ENCODE data around the gene GNA12. TPM values are rescaled to one million over a fixed set of nuclear protein-coding genes. Genes with fewer than 3 reads are reported as not detected.

The GNA12 gene
- total RNA-seq, 1 donor from 2014 or later = 68.6 TPM

DNA sequence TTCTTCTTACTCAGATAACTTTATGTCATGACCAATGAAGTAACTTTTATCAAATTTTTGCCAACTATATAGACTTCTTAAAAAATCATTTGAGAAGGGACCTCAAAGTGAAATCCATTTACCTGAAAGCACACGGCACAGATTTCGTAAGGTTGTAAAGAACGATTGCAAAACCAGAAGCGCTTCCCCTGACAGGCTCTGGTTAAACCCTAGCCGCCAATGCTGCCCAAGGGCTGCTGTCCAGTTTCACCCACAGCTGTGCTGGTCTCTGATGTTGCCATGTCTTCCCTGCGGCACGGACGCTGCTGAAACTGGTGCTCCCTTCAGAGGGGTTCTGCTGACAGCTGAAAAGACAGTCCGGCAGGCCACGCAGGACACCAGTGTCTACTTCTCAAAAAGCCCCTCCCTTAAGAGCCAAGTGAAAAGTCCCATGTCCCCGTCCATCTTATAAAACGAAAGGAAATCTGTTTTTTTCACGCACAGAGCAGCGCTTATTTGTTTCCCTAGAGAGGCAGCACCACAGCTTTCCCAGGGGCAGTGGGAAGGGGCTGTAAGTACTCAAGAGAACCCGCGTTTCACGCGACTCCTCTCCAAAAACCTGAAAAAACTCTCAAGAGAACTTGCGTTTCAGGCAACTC lies 32.5 kb downstream of the GNA12 start:
- no peaks in the 10 kb centered on the region for H3K27me3 Mint-ChIP-seq
- no peak for DNase-seq (ENCODE audit: low spot score, unreplicated experiment)
- peaks cover 5% of the 10 kb centered on the region for H3K4me1 Mint-ChIP-seq (ENCODE audit: low read depth)
- no peak overlapping the region for H3K27ac Mint-ChIP-seq
- TF ChIP-seq, protein P1, sequence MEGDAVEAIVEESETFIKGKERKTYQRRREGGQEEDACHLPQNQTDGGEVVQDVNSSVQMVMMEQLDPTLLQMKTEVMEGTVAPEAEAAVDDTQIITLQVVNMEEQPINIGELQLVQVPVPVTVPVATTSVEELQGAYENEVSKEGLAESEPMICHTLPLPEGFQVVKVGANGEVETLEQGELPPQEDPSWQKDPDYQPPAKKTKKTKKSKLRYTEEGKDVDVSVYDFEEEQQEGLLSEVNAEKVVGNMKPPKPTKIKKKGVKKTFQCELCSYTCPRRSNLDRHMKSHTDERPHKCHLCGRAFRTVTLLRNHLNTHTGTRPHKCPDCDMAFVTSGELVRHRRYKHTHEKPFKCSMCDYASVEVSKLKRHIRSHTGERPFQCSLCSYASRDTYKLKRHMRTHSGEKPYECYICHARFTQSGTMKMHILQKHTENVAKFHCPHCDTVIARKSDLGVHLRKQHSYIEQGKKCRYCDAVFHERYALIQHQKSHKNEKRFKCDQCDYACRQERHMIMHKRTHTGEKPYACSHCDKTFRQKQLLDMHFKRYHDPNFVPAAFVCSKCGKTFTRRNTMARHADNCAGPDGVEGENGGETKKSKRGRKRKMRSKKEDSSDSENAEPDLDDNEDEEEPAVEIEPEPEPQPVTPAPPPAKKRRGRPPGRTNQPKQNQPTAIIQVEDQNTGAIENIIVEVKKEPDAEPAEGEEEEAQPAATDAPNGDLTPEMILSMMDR (IDR thresholded peaks at IDR 0.05; ENCODE audit: unreplicated experiment) = no peak
- no peak overlapping the region for H3K4me3 Mint-ChIP-seq (ENCODE audit: low read depth)
- H3K36me3 Mint-ChIP-seq (ENCODE audit: insufficient read depth) = peaks cover 18% of the 10 kb centered on the region
- H3K9me3 Mint-ChIP-seq (ENCODE audit: low read depth) = no peaks in the 10 kb centered on the region

DNA sequence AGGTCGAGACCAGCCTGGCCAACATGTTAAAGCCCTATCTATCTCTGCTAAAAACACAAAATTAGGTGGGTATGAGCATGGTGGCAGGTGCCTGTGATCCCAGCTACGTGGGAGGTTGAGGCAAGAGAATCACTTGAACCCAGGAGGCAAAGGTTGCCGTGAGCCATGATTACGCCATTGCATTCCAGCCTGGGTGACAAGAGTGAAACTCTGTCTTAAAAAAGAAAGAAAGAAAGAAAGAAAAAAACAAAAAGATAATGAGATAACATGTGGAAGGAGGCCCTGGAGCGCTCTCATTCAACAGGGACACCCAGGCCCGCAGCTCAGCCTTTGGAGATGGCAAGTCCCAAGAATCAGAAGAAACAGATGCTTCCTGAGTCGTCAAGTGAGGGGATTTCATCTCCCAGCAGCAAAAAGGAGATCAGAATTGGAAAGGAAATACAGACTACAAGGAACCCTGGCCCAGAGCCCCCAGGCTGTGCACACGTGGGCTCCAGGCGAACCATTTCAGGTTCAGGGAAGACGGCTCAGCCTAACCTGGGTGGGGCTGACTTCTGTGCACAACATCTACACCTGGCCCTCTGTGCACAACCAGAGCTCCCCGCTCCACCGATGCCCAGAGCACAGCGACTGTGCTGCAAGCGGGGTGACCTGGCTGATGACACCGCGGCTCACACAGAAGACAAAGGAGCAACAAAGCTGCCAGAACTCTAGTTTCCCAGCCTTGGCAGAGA lies 33.3 kb downstream of the GNA12 start:
- H3K4me3 Mint-ChIP-seq (ENCODE audit: low read depth) = no peak overlapping the region
- no peak for DNase-seq (ENCODE audit: low spot score, unreplicated experiment)
- TF ChIP-seq, protein P1 (IDR thresholded peaks at IDR 0.05; ENCODE audit: unreplicated experiment) = no peak
- H3K9me3 Mint-ChIP-seq (ENCODE audit: low read depth) = no peaks in the 10 kb centered on the region
- H3K36me3 Mint-ChIP-seq (ENCODE audit: insufficient read depth) = peaks cover 18% of the 10 kb centered on the region
- peaks cover 5% of the 10 kb centered on the region for H3K4me1 Mint-ChIP-seq (ENCODE audit: low read depth)
- peak overlapping the region; percentile 38 for H3K27ac Mint-ChIP-seq
- no peaks in the 10 kb centered on the region for H3K27me3 Mint-ChIP-seq

DNA sequence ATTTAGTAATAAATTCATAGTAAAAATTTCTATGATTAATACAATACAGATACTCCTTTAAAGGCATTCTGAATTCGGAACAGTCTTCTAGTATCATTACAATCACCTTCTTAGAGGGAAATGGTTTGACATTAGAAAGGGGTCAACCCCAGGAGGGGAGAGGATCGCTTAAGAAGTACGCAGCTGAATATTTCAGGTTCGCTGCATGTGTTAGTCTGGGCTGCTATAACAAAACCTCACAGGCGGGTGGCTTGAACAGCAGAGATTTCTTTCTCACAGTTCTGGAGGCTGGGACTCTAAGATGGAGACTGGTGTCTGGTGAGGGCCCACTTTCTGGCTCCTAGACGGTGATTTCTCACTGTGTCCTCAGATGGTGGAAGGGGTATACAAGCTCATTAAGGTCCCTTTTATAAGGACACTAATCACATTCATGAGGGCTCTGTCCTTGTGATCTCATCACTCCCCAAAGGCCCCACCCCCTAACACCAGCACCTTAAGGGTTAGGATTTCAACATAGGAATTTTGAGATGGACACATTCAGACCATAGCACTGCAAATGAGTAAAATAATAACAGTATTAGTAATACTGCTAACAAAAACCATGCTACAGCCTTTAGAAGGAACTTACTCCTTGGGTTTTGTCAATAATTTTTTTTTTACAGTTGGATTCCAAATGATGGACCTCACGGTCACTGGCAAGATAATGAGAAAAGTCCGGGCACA lies 34.0 kb downstream of the GNA12 start:
- no peak overlapping the region for H3K27ac Mint-ChIP-seq
- H3K4me1 Mint-ChIP-seq (ENCODE audit: low read depth) = peaks cover 9% of the 10 kb centered on the region
- H3K27me3 Mint-ChIP-seq = no peaks in the 10 kb centered on the region
- H3K9me3 Mint-ChIP-seq (ENCODE audit: low read depth) = no peaks in the 10 kb centered on the region
- H3K36me3 Mint-ChIP-seq (ENCODE audit: insufficient read depth) = peaks cover 15% of the 10 kb centered on the region
- no peak overlapping the region for H3K4me3 Mint-ChIP-seq (ENCODE audit: low read depth)
- no peak for DNase-seq (ENCODE audit: low spot score, unreplicated experiment)
- TF ChIP-seq, protein P1 (IDR thresholded peaks at IDR 0.05; ENCODE audit: unreplicated experiment) = no peak

DNA sequence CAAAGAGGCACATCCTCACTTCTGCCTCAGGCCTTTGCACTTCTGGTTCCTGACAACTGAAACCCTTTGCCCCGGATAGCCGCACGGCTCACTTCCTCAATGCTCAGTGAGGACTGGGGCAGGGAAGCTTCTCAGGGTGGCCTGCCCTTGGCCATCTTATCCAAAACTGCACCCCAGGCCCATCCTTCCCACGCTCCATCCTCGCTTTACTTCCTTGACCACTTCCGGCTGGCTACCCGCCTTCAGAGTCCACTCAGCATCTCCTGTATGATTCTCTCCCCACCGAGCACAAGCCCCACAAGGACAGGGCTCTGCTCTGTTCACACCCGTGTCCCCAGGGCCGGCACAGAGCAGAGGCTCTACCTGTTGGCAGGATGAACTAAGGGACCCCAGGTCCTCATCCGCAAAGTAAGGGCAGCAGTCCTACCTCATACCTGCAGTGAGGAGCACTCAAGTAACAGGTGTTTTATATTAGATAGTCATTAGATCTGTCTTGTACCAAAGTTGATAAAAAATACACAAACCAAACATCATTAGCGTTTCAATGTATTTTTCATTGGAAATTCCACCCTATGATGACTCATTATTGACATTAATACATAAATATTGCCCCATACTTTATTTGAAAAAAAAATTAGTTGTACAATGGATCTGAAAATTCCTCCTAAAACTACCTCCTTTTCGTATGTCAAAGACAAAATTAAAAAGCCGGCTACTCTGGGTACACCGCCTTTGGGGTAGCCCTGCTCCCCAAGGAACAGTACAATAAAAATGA lies 35.0 kb downstream of the GNA12 start:
- TF ChIP-seq, protein P1 (IDR thresholded peaks at IDR 0.05; ENCODE audit: unreplicated experiment) = no peak
- Mint-ChIP-seq H3K27ac (no peak overlapping the region), H3K27me3 (no peaks in the 10 kb centered on the region), H3K36me3 (ENCODE audit: insufficient read depth) (peaks cover 7% of the 10 kb centered on the region), H3K4me3 (ENCODE audit: low read depth) (no peak overlapping the region), H3K4me1 (ENCODE audit: low read depth) (peaks cover 11% of the 10 kb centered on the region), H3K9me3 (ENCODE audit: low read depth) (no peaks in the 10 kb centered on the region)
- DNase-seq (ENCODE audit: low spot score, unreplicated experiment) = no peak

All from progenitor cell of endocrine pancreas (in vitro differentiated cells).